Measurements from ENCODE around the gene COLGALT1. TPM values are rescaled to one million over a fixed set of nuclear protein-coding genes. Genes with fewer than 3 reads are reported as not detected.

The COLGALT1 gene
- total and polyA plus RNA-seq, 9 of the 15 experiments (the other 6 are each of a cell fraction or from before 2014, with no cell fraction given): 4.9 to 119 (median 82.6) TPM

GRCh38 chr19:17605761-17606589 lies 50.5 kb downstream of the COLGALT1 start (continued):
- TF ChIP-seq CAMTA2 (CRISPR knock-in tag; conservative IDR thresholded peaks at IDR 0.05) (no peak), ADNP (tag; IDR thresholded peaks at IDR 0.05) (no peak), DLX4 (CRISPR knock-in tag; IDR thresholded peaks at IDR 0.05) (no peak), SMAD4 (CRISPR knock-in tag; conservative IDR thresholded peaks at IDR 0.05) (peak; percentile 61; the same call in 1 of the 2 replicates), RBM14 (IDR thresholded peaks at IDR 0.05; ENCODE audit: borderline replicate concordance, insufficient read depth, low read depth, low read length) (0 out of 2 replicates have a peak, but pooled peaks have one; percentile 78), YY1 (IDR thresholded peaks at IDR 0.05; ENCODE audit: borderline replicate concordance in 1 of 3, control insufficient read depth in 1 of 3, extremely low read depth in 1 of 3, insufficient read depth in 3 of 3, insufficient read length in 1 of 3, insufficient replicate concordance in 2 of 3, low read depth in 1 of 3, low read length in 2 of 3) (peak in 2 of 3 experiments; percentile 53 to 58), ZNF586 (CRISPR knock-in tag; conservative IDR thresholded peaks at IDR 0.05) (no peak), SIN3A (IDR thresholded peaks at IDR 0.05; ENCODE audit: borderline replicate concordance in 2 of 2, control insufficient read depth in 1 of 2, low read depth in 2 of 2, low read length in 2 of 2) (peak in 1 of 2 experiments; percentile 83; a peak in 2 of 4 replicates), ZNF408 (CRISPR knock-in tag; IDR thresholded peaks at IDR 0.05; ENCODE audit: low read depth) (no peak), ZFX (CRISPR knock-in tag; IDR thresholded peaks at IDR 0.05) (peak; percentile 91), STAT5B (CRISPR knock-in tag; IDR thresholded peaks at IDR 0.05) (no peak), ZNF561 (CRISPR knock-in tag; conservative IDR thresholded peaks at IDR 0.05) (no peak), RBM25 (IDR thresholded peaks at IDR 0.05; ENCODE audit: low read depth, low read length, severe bottlenecking) (peak; percentile 67), NR2C1 (IDR thresholded peaks at IDR 0.05) (peak; percentile 94), NR2C1 (tag; IDR thresholded peaks at IDR 0.05) (peak; percentile 91), TAL1 (IDR thresholded peaks at IDR 0.05) (no peak), BRF1 (IDR thresholded peaks at IDR 0.05; ENCODE audit: borderline replicate concordance, extremely low read depth, insufficient read length) (no peak), SMARCB1 (IDR thresholded peaks at IDR 0.05; ENCODE audit: insufficient read length, low read depth) (no peak)
- TF ChIP-seq, protein P1, sequence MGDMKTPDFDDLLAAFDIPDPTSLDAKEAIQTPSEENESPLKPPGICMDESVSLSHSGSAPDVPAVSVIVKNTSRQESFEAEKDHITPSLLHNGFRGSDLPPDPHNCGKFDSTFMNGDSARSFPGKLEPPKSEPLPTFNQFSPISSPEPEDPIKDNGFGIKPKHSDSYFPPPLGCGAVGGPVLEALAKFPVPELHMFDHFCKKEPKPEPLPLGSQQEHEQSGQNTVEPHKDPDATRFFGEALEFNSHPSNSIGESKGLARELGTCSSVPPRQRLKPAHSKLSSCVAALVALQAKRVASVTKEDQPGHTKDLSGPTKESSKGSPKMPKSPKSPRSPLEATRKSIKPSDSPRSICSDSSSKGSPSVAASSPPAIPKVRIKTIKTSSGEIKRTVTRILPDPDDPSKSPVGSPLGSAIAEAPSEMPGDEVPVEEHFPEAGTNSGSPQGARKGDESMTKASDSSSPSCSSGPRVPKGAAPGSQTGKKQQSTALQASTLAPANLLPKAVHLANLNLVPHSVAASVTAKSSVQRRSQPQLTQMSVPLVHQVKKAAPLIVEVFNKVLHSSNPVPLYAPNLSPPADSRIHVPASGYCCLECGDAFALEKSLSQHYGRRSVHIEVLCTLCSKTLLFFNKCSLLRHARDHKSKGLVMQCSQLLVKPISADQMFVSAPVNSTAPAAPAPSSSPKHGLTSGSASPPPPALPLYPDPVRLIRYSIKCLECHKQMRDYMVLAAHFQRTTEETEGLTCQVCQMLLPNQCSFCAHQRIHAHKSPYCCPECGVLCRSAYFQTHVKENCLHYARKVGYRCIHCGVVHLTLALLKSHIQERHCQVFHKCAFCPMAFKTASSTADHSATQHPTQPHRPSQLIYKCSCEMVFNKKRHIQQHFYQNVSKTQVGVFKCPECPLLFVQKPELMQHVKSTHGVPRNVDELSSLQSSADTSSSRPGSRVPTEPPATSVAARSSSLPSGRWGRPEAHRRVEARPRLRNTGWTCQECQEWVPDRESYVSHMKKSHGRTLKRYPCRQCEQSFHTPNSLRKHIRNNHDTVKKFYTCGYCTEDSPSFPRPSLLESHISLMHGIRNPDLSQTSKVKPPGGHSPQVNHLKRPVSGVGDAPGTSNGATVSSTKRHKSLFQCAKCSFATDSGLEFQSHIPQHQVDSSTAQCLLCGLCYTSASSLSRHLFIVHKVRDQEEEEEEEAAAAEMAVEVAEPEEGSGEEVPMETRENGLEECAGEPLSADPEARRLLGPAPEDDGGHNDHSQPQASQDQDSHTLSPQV (IDR thresholded peaks at IDR 0.05): peak; percentile 93
- TF ChIP-seq, protein P2, sequence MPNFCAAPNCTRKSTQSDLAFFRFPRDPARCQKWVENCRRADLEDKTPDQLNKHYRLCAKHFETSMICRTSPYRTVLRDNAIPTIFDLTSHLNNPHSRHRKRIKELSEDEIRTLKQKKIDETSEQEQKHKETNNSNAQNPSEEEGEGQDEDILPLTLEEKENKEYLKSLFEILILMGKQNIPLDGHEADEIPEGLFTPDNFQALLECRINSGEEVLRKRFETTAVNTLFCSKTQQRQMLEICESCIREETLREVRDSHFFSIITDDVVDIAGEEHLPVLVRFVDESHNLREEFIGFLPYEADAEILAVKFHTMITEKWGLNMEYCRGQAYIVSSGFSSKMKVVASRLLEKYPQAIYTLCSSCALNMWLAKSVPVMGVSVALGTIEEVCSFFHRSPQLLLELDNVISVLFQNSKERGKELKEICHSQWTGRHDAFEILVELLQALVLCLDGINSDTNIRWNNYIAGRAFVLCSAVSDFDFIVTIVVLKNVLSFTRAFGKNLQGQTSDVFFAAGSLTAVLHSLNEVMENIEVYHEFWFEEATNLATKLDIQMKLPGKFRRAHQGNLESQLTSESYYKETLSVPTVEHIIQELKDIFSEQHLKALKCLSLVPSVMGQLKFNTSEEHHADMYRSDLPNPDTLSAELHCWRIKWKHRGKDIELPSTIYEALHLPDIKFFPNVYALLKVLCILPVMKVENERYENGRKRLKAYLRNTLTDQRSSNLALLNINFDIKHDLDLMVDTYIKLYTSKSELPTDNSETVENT (CRISPR knock-in tag; IDR thresholded peaks at IDR 0.05): no peak

Measured in K562 (cell line).